Stimulated activated CD4-positive, alpha-beta T cell treated with anti-CD3 and anti-CD28 coated beads, TNF-alpha, amount 100 ng/mL, for 1 hour (primary cell): ENCODE data around the gene STAB1.

Experiments
- DNase-seq, 3 donors: peaks; one replicate each; pipeline ENCODE4 v3.0.0-alpha.2; 2020; ENCODE audit warnings: low read depth in 3 of 3, low spot score in 1 of 3

The STAB1 gene

GRCh38 chr3:52458031-52458760 is 36.9 kb upstream of the STAB1 start:
- no peak for DNase-seq

DNA sequence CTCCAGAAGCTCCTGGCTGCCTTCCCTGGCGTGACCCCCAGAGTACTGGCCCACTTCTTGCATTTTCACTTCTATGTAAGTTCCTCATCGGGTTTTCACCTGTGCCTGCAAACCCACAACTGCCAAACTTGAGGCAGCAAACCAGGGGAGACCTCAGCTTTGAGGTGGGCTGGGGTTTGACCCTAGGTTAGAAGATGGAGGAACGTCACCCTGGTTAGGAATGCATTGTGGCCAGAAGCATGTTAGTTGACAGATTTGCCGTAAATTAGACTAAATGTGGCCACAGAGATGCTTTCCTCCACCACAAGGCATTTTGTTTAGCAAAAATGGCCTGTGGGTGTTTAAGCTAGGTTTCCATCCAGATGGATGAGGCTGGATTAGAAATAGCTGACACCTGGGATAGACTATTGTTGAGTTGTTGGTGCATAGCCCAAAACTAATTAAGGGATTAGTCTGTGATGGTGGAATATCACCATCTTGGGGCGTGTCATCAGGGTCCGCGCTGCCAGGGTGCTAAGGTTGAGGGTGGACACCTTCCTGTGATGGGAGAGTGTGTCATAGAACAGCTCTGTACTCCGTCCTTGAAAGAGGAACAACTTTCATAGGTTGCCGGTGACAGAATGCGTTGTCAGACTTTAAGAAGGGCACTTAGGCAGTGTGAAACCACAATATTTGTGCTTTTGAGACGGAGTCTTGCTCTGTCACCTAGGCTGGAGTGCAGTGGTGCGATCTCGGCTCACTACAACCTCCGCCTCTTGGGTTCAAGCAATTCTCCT is 36.2 kb upstream of the STAB1 start:
- DNase-seq = no peak

DNA sequence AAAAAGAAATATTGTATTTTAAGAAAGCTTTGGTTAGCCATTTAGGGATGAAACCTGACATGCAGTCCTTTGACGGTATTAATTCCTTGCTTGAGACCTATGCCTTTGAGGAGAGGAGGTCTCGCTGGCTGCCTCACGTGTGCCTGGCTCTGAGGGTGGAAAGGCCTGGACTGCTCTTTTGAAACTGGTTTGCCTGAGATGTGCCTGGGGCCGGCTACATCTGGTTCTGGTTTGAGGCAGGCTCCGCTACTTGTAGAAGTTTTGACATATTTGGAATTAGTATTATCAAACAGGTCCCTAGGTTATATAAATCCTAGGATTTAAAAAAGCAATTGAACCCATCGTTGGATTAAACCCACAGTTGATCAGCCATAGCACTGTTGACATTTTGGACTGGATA is 33.3 kb upstream of the STAB1 start:
- no peak for DNase-seq

DNA sequence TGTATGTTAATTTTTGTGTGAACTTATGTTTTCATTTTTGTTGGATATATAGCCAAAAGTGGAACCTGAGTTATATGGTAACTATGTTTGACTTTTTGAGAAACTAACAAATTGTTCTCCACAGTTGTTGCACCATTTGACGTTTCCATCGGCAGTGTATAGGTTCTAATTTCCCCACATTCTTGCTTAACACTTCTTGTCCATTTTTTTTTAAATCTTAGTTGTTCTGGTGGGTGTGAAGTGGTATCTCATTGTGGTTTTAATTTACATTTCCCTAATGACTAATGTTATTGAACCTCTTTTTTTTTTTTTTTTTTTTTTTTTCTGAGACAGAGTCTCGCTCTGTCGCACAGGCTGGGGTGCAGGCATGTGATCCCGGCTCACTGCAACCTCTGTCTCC is 31.7 kb upstream of the STAB1 start:
- DNase-seq = no peak

- no peak for DNase-seq
Measured at GRCh38 chr3:52468336-52468735, 26.8 kb upstream of the STAB1 start.

GRCh38 chr3:52469001-52469400 is 26.1 kb upstream of the STAB1 start:
- no peak for DNase-seq

GRCh38 chr3:52470920-52471319 is 24.2 kb upstream of the STAB1 start:
- DNase-seq = no peak

- no peak for DNase-seq
Measured at GRCh38 chr3:52471371-52472238, 23.5 kb upstream of the STAB1 start.

DNA sequence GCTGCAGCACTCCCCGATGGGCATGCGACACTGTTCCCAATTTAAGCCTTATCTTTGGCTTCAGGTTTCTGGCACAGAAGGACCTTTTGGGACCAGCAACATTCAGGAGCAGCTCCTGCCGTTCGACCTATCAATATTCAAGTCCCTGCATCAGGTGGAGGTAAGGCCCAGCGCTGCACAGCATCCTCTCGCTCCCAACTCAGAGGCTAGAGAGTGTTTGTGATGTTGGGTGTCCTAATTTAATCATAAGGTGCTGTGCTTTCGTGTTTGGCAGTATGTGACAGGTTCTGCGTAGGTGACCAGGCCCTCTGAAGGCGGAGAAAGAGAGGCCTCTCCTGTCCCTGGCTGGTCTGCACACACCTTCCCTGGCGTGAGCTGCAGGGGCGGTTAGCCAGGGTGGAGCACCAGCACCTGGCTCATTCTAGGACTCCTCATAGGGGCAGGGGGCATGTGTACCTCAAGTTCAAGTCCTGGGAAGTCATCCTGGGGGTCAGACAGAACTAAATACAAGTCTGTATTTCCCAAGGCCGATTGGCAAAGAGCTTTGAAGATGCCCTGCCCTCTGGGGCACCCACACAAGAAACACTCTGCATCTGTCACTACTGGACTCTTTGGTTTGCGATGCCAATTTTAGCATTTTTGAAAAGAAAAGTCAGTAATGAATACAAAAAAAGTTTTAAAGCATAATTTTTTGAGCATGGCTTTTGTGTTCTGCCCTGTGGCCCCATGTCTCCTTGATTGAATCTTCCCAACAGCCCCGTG is 22.7 kb upstream of the STAB1 start:
- no peak for DNase-seq

GRCh38 chr3:52473026-52473425 is 22.1 kb upstream of the STAB1 start:
- no peak for DNase-seq

DNA sequence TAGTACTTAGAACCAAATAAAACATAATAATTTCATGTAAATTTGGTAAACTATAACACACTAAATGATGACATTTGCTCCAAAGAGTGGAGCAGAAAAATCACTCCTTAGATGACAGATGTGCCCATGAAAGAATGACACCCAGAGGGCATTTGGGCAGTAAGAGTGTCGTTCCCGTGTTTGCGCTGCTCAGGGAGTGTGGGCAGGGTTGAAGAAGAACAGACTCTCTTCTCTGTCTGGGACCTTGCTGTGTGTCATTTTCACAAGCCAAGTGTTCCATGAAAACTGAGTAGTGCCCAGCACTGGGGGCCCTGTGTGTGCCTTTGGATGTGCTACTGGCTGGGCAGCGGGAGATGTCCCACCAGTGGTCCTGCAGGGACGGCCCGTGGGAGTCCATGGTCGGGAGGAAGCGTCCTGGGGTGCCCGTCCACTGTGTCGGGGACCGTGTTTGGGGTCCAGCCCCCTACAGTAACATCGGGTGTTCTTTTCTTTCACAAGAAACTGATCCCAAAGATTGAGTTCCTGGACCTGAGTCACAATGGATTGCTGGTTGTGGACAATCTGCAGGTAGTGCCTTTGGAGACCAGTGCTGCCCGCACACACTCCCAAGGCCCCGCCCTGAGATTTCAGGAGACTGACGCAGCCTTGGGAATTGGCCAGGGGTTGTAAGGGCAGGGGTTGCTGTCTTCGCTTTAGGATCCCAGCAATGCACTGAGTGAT is 17.9 kb upstream of the STAB1 start:
- no peak for DNase-seq

DNA sequence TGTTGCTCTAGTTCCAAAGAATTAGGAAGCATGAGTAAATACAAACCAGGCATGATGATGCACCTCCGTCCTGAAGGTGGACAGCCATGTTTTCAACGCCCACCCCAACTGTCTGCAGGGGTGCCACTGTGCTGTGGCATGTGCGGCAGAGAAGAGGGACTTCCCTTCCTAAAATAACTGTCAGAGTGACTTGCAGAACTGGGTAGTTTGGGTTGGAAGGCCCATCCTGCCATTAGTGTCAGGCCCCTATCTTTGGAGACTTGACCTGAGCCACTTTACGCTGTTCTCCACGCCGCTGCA is 17.4 kb upstream of the STAB1 start:
- DNase-seq = no peak

DNA sequence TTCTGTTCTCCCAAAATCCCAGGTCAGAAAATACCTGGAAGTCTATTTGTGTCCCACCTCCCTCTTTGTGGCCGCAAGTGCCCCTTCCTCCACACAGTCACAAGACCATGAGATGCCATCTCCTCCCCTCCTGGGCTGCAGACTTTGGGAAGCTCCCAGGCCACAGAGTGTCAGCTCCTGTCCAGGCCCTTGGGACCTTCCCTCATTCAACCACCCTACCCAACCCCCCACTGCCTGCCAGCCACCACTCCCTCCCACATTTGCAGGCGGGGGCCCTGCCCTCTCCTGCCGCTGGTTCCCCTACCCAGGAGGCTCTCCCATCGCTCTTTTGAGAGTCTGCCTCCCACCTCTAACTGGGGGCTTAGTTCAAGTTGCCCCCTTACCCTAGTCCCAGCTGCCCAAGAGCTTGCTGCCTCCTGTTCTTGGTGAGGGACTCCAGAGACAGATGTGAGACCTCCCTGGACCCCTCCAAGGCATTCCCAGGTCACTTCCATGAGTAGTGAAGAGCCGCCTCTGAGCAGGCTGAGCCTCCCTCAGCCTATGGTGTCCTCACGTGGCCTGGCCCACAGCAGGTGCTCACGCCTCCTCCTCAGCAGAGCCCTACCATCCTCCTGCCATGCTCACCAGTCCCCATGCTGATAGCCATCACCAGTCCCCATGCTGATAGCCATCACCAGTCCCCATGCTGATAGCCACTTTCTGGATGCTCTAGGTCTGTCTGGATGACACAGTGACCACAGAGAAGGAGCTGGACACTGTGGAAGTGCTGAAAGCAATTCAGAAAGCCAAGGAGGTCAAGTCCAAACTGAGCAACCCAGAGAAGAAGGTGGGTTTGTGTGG is 15.9 kb upstream of the STAB1 start:
- no peak for DNase-seq

DNA sequence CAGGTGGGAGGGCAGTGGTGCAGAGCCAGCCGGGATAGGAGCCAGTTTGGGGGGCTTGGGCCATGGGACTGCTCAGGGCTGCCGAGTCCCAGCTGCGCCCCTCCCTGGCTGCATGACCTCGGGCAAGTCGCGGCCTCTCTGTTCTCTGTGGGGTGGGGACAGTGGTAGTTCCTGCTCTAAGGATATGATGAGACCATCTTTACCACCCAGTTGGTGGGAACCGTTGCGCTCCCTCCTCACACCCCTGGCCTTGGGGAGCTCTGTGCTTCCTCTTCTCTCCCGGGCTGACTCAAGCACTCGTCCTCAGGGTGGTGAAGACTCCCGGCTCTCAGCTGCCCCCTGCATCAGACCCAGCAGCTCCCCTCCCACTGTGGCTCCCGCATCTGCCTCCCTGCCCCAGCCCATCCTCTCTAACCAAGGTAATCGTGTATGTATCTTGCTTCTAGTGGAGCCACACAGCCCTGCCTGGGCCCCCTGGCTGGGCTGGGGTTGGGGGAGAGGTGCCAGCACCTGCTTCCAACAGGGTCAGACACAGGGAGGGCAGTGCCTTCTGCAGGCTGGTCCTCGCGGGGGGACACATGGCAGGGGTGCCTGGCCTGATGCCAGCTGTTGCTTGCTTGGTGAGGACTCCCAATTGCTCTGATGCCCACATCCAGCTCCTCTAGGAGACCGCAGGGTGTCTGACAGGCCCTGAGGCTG is 15.1 kb upstream of the STAB1 start:
- DNase-seq = no peak

DNA sequence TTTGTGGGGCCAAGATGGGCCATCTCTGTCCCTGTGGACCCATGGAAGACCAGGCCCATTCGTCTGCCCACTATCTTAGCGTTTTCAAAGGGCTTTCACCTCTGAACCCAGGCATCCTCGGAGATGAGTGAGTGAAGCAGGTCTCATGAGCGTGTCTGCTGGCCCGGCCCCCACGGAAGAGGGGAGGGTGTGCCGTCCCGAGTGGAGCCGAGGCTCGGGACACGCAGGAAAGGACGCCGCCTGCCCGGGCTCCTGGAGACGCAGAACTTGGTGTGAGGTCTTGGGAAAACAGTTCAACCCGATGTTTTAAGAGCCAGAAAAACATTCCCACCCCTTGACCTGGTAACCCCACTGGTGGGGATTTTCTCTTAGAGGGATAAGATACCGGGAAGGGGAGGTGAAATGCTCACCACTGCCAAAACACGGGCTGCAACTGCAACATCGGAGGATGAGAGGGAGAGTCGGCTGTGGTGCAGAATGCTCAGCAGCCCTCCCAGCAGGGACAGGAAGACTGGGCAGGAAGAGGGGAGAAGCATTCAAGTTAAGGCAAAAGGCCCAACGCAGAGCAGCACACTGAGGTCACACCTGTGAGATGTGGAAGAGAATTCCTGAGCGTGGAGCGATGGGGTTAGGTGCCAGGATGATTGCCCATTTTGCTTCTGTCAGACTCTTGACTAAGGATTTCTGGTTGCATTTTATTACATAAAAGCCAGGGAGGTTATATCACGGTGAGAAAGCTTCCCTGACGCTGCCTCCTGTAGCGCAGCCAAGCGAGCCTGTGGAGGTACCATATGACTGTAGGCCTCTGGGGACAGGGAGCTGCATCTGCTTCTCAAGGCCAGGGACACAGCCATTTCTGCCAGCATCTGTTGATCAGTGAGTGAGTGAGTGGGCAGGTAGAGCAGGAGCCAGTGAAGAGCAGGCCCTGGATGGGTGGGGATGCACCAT is 14.1 kb upstream of the STAB1 start:
- no peak for DNase-seq

- DNase-seq = no peak
Measured at GRCh38 chr3:52481819-52482521, 13.2 kb upstream of the STAB1 start.

- DNase-seq = no peak
Measured at GRCh38 chr3:52483081-52483480, 12.1 kb upstream of the STAB1 start.
